GM18873 (cell line): ENCODE measurements around the gene NDUFAF3.
A peak's percentile ranks its signal among the peaks of the same experiment; 100 is the strongest.

ENCODE experiments used
- ATAC-seq: cut with Tn5 transposase; IDR thresholded peaks from one replicate; pipeline ENCODE4 v1.9.1; 2021; ENCODE audit warnings: mild to moderate bottlenecking, moderate library complexity, moderate number of reproducible peaks; ENCODE audit not compliant: unreplicated experiment, low FRiP score

The NDUFAF3 gene

GRCh38 chr3:49016414-49017228 lies 5.3 kb upstream of the NDUFAF3 start:
- no peak for ATAC-seq

- ATAC-seq, result no peak
Observed at GRCh38 chr3:49017229-49017970, 4.5 kb upstream of the NDUFAF3 start.

- ATAC-seq, result no peak
Observed at GRCh38 chr3:49017971-49018706, 3.8 kb upstream of the NDUFAF3 start, which contains the start of gene DALRD3. Gene DALRD3, minus strand, starts transcription at chr3:49018580. Its CDS starts 16 bp downstream, at chr3:49018564.

- ATAC-seq, result no peak
Observed at GRCh38 chr3:49018707-49019006, 3.3 kb upstream of the NDUFAF3 start.

GRCh38 chr3:49019941-49020329 lies 2.0 kb upstream of the NDUFAF3 start:
- ATAC-seq, result no peak

GRCh38 chr3:49020330-49021212 lies 1.4 kb upstream of the NDUFAF3 start:
- peak; percentile 3 for ATAC-seq

GRCh38 chr3:49021213-49021812 lies 608 bp upstream of the NDUFAF3 start:
- ATAC-seq, result peak; percentile 44

- ATAC-seq, result no peak
Observed at GRCh38 chr3:49022688-49023171, 809 bp downstream of the NDUFAF3 start.

- no peak for ATAC-seq
Observed at GRCh38 chr3:49023775-49024174, 1.9 kb downstream of the NDUFAF3 start.

GRCh38 chr3:49024449-49024848 lies 2.5 kb downstream of the NDUFAF3 start:
- no peak for ATAC-seq

GRCh38 chr3:49025005-49025792 lies 3.3 kb downstream of the NDUFAF3 start:
- ATAC-seq, result no peak

- ATAC-seq, result no peak
Observed at GRCh38 chr3:49025793-49026520, 4.0 kb downstream of the NDUFAF3 start.

- ATAC-seq, result no peak
Observed at GRCh38 chr3:49026536-49026935, 4.6 kb downstream of the NDUFAF3 start.

- ATAC-seq, result no peak
Observed at GRCh38 chr3:49027634-49028033, 5.7 kb downstream of the NDUFAF3 start.

GRCh38 chr3:49028298-49028672 lies 6.4 kb downstream of the NDUFAF3 start:
- ATAC-seq, result no peak

- peak; percentile 65 for ATAC-seq
Observed at GRCh38 chr3:49028673-49029562, 7.0 kb downstream of the NDUFAF3 start, which contains the start of gene IMPDH2. Gene IMPDH2, minus strand, starts transcription at chr3:49029398. Its CDS starts 48 bp downstream, at chr3:49029350.

- no peak for ATAC-seq
Observed at GRCh38 chr3:49029563-49029884, 7.6 kb downstream of the NDUFAF3 start.
